Activated naive CD4-positive, alpha-beta T cell (primary cell): Measurements from ENCODE around the gene RTEL1.

Experiments
- DNase-seq, 4 experiments: peaks; one replicate each; lab custom pipeline; 2025; lab: John Stamatoyannopoulos, UW

RTEL1 gene

DNA sequence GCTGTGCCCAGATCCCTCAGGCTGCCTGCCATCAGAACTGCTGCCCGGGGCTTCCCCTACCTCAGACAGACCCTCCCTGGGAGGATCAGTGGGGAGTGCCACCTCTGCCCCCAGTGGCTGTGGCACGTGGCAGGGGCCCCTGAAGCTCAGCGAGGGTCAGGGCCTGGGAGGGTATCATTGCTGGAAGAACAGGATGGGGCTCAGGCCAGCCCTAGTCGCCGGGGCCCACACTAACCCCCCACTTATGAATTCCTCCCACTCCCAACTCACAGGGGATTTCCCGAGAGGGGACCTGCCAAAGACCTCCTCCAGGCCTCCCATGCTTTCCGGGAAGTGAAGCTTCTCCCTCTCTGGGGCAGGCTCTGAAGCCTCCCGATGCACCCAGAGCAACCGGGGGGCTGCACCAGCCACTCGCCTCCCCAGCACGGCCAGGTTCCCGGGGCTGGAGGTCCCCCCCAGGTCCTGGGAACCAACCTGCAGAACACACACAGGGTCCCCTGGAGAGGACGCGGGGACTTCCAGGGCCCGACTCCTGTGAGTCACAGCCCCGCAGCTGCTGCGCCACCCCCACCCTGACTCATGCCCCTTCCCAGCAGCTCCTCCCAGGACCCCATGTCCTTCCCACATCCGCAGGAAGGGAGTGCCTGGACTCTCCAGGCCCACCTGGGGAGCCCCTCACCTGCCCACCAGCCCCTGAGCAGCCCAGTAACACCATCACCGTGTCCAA is 40.8 kb downstream of the RTEL1 start:
- no peak for DNase-seq

DNA sequence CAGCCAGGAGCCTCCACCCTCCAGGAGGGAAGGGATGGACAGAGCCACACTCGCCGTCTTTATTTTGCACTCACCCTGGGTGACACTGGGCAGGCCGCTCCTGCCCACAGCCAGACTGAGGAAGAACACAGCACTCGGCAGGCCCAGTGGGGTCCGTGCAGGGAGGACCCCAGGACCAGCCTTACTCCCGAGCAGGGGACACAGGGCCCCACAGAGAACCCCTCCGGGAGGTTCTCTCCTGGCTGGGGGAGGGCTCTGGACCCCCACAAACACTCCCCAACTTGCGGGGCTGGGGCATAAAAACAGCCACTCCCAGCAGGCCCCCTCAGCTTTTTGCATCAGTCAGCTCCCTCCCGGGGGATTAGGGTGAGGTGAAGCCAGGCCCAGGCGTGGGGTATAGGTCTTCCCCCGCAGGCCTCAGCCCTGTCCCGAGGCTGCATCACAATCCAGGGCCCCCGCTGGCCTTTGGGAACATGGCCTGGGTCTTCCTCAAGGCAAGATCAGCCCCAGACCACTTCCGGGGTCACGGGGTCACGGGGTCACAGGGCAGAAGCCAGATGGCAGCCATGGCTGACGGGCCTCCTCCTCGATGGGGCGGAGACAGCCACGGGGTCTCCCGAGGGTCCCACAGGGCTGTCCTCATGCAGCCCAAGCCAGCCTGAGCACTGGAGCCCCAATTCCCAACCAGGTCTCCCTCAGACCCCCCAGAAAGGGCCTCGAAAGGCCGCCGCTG is 41.5 kb downstream of the RTEL1 start:
- no peak for DNase-seq

DNA sequence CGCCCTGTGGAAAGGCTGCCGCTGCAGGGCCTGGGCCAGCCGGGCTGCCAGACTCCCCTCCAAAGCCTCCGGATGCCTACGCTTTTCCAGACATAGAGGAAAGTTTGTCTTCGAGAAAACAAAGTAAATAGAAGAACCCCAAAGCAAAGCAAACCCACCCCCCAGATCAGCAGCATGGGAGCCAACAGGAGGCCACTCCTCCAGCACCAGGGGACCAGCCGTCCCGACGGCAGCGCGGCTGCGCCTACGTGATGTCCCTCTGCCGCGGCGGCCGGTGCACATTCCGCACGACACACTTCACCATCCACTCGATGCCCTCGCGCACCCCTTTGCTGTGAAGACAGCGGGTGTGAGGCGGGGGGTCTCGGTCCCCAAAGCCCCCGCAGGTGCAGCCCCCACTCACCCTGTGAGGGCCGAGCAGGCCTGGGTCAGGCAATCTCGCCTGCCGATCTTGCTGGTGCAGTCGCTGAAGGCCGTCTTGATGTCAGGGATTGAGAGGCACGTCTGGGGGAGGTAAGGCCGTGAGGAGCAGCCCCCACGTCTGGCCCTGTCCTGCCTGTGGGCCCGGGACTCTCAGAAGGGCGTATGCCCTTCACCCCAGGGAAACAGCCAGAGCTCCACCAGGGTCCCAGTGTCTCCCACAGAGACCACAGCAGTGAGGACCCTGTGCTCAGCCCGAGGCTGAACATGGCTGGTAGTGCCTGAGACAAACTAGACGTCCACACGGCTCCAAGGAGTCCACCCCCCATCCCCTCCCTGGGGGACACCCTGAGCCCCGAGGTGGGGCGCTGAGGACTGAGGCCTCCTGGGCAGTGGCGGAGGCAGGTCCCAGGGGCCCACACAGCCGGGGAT is 42.3 kb downstream of the RTEL1 start:
- no peak for DNase-seq

DNA sequence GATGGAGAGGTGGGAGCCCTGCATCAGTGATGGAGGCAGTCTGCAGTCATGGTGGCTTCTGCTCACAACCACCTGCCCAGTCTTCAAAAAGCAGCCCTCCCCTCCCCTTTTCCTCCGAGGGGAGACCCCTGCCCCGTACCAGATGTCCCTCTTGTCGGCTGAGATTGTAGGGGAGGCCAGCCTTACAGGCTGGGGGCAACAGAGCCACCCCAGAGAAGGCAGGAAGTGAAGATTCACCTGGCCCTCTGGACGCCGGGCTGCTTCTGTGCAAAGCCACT is 42.9 kb downstream of the RTEL1 start:
- DNase-seq = no peak

DNA sequence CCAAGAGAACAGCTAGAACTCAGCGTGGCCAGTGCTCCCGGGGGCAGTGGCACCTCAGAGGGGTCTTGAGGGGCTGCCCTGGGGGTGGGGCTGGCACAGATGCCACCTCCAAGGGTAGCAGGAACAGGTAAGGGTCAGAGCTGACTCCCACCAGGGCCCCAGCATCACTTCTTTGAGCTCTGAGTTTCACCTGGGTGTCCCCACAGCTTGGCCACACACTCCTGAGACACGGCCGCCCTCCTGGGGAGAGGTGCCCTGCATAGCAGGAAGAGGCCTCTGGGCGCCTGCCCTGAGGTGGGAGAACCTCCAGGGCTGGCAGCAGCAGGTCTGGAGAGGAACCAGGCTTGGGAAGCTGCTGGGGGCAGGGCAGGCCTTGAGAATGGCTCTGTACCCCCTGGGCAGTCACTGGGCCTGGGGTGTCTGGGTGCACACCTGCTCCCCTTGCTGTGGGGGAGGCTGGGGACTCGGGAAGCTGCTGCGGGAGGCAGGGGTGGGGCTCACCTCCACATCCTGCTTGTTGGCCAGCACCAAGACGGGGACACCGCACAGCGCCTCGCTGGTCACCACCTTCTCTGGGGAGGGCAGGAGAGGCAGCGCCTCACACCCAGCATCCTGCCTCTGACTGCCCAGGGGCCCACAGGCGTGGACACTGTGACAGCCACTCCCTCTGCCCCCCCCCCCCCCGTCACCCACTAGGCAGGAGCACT is 43.4 kb downstream of the RTEL1 start:
- DNase-seq = no peak

DNA sequence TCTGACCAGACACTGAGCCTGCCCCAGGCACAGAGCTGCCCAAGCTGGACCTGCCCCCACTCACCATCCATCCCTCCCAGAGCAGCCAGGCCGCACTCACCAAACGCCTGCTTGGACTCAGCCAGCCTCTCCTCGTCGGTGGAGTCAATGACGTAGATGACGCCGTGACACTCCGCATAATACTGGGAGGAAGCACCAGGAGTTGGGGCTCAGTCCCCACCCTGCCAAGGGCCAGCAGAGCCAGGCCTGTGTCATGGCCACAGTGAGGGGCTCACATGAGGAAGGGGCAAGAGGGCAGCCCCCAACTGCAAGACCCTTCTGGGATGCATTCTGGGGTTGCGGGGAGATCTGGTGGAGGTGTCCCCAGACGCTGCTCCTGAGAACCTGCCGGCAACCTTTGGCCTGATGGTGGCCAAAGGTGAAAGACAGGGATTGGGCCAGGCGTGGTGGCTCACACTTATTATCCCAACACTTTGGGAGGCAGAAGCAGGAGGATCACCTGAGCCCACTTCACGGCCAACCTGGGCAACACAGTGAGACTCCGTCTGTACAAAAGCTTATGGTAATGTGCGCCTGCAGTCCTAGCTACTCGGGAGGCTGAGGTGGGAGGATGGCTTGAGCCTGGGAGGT is 44.0 kb downstream of the RTEL1 start:
- no peak for DNase-seq

DNA sequence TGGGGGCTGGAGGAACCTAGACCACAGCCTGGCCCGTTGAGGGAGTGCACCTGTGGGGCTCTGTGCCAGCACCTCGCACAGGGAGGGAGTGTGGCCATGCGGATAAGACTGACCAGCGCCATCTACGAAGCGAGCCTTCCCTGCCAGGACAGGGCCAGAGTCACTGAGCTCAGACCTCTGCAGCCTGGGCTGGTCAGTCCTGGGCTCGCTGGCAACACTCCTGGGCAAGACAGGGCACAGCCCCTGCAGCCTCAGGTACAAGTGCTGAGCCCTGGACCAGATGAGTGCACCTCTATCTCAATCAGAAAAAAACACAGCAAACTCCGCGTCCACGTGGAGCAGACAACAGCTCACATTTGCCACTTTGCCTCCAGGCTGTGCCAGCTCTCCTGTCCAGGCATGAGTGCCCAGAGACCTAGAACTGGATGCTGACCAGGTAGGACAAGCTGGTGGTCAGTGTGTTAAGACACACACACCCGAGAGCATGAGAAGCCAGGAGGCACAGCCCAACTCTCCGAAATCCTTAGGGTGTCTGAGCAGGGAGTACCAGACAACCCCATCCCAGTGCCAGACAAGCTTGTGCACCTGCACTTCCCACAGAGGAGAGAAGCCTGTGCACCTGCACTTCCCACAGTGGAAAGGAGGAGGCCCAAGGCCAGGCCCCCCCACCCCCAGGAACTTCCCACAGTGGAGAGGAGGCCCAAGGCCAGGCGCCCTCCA is 44.8 kb downstream of the RTEL1 start:
- DNase-seq = no peak

DNA sequence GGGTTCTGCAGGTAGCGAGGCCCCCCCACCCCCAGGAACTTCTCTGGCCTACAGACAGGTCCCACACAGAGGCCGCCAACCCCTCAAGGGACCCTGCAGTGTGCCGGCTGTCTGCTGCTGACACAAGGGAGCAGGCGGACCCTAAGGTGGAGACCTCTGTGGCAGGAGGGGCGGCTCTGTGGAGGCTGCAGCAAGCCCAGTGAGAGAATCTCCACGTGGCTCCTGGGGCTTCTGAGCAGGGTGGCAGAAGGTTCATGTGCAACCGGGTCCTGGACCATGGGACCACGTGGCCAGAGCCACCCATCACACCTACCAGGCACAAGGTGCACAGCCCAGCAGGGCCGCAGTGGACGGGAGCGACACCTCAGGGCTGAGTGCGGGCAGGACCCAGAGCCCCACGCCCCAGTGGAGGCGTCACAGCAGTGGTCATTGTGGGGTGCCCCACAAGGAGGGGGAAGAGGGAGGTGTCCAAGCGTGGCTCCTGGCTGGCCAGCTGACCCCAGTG is 45.4 kb downstream of the RTEL1 start:
- DNase-seq = no peak

DNA sequence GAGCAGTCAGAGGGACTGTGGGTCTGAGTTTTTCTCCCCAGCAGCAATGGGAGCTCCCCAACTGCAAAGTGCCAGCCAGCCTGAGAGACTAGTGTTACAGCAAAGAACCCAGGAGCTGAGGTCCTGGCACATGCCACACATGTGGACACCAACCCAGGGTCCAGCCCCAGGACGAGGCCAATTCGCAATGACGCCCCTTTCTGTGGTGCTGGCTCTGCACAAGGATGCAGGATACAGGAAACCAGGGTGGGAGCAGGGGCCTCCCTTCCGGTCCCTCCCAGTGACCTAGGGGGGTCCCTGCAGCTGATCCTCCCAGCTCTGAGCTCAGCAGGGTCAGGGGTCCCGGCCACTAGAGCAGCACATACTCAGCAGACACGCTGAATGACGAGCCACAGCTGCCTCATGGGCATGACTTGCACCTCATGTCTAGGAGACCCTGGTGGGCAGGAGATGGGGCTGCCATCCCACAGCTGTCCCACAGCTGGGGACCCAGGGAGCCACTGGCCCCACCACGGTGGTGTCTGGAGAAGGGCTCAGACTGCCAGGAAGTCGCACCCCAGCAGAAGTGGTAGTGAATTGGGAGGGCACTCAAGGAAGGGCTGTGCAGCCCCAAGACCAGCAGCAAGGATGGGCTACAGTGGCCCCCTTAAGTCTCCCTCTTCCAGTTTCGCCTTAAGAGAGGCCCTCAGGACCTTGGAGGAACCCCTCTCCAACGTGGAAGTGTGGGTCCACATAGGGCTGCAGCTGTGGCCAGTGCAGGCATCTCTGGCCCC is 46.0 kb downstream of the RTEL1 start:
- no peak for DNase-seq

DNA sequence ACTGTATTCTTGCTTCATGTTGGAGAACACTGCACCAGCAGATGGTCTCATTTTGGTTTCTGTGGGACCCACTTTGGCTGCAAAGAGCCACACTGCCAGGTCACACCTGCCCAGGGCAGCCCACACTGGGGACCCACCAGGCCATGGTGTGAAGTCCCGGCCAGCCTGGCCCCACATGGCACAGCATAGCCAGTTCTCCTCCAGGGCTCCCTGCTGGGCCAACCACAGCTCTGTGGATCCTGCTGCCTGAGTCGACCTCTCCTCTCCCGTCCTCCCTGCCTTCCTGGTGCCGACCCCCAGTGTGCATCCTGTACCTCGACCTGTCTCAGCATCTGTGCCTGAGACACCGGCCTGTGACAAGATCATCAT is 46.6 kb downstream of the RTEL1 start:
- DNase-seq = no peak

DNA sequence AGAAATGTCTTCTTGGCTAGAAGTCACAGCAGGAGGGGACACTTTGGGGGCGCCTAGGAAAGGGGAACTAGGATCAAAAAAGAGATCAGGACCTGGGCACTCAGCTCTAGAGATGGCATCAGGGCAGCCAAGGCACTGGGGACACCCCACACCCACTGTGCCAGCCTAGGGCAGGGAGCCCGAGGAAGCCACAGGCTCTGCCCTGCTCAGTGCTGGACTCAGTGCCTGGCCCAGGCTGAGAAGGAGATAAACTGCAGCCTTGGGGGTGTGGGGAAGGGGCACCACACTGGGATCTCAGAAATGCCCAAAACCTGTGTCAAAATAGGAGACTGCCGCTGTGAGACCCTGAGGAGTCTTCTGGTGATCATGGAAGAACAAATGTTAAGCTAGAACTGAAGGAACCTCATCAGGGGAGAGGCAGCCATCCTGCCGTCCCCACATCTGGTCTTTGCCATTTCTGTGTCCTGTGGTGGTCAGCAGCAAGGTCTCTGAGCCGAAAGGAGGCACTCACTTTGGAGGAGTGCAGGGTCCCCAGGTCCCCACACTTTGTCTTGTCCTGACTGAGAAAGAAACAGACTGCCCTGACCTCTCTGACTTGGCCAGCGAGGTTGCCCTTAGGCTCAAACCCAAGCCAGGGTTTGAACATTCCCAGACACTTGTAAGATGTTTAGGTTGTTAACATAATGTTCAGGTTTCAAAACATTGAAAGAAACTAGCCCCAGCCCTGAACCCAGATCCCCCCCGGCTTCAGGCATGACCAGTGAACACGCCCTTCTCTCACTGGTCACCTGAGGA is 47.3 kb downstream of the RTEL1 start:
- no peak for DNase-seq

DNA sequence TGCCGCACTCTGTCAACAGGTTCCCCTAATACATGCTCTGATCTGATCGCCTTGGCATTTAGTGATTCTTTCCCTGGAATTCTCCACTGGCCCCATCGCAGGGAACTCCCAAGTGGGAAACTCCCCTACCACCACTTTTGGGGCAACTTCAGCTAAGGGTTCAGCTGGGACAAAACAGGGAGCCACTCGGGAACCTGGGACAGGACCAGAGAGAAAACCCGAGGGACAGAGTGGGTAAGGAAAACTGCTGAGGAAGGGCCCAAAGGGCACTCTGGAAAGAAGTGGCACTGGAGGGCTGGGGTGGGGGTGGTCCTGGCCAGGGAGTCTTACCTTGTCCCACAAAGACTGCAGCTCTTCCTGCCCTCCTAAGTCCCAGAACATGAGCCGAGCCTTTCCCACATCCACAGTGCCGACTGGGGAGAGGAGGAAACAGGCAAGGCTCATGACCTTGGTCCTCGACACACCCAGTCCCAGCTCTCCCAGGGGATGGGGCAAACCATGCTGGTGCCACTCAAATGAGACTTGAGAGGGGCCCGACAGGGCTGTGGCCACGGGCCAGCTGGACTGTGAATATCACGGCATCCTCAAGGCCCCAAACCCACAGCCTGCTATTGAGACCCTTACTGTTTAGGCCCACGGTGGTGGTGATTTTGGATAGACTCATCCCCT is 48.0 kb downstream of the RTEL1 start:
- DNase-seq = no peak

DNA sequence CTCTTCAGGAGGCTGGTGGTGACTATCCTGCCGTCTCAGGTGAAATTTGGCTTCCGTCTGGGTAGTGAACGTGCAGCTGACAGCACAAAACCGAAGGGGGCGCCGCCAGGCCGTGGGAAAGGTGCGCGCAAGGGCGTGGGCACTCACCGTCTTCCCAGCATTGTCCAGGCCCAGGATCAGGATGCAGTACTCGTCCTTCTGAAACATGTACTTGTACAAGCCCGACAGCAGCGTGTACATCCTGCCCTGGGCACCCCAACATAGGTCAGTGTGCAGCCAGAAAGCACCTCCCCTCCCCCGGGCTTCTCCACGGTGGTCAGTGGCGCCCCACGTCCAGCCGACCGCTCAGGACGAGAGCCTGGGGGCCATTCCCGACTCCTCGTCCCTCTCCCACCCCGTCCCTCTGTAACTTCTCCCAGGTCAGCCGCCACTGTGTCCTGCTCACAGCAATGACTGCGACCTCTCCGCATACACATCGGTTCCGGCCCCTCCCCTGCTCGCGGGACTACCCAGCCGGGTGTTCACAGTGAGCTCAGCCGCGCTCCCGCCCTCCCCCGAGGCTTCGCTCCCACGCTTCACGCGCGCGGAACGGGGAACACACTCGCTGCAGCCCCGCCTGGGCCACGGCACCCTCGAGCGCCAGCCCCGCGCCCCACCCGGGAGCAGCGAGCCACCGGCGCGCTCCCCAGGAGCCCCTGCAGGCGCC is 48.9 kb downstream of the RTEL1 start:
- DNase-seq = peak in 2 of 4 experiments; percentile 43 to 59

DNA sequence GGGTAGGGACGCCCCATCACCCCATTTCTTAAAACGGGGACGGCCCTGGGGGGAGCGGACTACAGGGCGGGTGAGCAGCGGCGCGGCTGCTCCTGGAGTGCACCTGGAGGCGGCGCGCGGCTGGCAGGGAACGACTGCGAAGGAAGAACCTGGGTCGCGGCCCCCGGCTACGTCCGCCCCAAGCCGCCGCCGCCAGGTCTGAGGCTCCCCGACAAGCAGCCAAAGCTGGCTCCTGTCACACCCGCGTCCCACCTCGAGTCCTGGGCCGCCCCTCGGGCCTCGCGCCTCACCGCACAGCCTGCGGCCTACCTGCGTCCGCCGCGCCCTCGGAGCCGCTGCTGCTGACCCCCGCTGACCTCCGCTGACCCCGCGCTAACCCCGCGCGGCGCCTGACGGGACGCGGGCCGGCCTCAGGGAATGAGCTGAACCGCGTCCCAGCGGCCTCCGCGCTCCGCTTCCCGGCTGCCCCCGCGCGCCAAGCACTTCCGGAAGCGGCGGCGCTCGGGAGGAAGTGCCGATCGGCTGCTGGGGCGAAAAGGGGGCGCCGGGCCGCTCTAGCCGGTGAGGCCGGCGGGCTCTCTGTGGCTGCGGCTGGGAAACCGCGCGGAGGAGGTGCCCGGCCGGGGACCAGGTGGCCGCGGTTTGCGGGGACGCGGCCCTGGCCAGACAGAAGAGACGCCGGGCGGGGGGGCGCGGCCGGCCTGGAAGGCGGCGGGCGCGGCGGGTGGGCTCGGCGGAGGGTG is 49.6 kb downstream of the RTEL1 start, which contains the start of the genes ARFRP1 and ZGPAT:
Gene ARFRP1, minus strand, starts transcription at position 419 of the 743 bp plus-strand sequence. CDS start 885 bp downstream, outside the sequence.
Gene ZGPAT, plus strand, starts transcription at position 482 of the 743 bp plus-strand sequence. CDS start 542 bp downstream, outside the sequence.
- peak; percentile 48 to 84 (median 66) for DNase-seq

DNA sequence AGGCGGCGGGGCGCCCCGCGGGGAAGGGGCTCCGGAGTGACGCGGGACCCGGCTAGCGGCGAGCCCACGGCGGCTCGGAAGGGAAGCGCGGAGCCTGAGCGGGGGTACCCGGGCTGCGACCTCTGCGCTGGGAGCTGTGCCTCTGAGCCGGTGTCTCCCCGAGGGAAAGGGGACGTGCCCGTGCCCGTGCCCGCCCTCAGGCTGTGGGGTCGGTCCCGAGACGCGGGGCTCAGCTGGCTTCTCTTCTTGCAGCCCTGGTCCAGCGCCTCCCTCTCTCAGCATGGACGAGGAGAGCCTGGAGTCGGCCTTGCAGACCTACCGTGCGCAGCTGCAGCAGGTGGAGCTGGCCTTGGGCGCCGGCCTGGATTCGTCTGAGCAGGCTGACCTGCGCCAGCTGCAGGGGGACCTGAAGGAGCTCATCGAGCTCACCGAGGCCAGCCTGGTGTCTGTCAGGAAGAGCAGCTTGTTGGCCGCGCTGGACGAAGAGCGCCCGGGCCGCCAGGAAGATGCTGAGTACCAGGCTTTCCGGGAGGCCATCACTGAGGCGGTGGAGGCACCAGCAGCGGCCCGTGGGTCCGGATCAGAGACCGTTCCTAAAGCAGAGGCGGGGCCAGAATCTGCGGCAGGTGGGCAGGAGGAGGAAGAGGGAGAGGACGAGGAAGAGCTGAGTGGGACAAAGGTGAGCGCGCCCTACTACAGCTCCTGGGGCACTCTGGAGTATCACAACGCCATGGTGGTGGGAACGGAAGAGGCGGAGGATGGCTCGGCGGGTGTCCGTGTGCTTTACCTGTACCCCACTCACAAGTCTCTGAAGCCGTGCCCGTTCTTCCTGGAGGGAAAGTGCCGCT is 50.4 kb downstream of the RTEL1 start:
- no peak for DNase-seq

DNA sequence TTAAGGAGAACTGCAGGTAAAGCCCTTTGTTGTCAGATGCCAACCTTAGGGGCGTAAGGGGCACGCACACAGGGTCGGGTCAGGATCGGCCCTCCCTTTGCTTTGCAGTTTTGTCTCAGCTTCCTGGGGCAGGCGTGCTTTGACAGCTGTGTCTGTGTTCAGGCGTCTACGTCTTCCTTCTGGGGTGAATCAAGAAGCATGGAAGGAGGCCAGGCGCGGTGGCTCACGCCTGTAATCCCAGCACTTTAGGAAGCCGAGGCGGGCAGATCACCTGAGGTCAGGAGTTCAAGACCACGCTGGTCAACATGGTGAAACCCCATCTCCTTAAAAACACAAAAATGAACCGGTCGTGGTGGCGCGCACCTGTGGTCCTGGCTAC is 51.0 kb downstream of the RTEL1 start:
- DNase-seq = no peak
